IgD-negative memory B cell (primary cell): ENCODE data around the gene AGTRAP. TPM values are rescaled to one million over a fixed set of nuclear protein-coding genes. Genes with fewer than 3 reads are reported as not detected.

ENCODE experiments used
- H3K27ac Mint-ChIP-seq, 3 donors: one replicate each; pipeline ENCODE4 v1.8.0; 2020 to 2022; ENCODE audit warnings: mild to moderate bottlenecking in 3 of 3, mixed read lengths in 3 of 3, moderate library complexity in 1 of 3
- H3K27me3 Mint-ChIP-seq: one replicate; pipeline ENCODE4 v1.8.0; 2021; ENCODE audit warnings: mixed read lengths
- H3K36me3 Mint-ChIP-seq: one replicate; pipeline ENCODE4 v1.8.0; 2020; ENCODE audit warnings: mild to moderate bottlenecking, mixed read lengths
- H3K4me1 Mint-ChIP-seq, 3 donors: one replicate each; pipeline ENCODE4 v1.8.0; 2020 to 2022; ENCODE audit warnings: mixed read lengths in 3 of 3, mild to moderate bottlenecking in 1 of 3
- H3K4me3 Mint-ChIP-seq, 4 donors: one replicate each; pipeline ENCODE4 v1.8.0; 2020 to 2022; ENCODE audit warnings: mild to moderate bottlenecking in 4 of 4, mixed read lengths in 4 of 4, moderate library complexity in 3 of 4
- H3K9me3 Mint-ChIP-seq, 3 donors: one replicate each; pipeline ENCODE4 v1.8.0; 2020 to 2021; ENCODE audit warnings: mixed read lengths in 3 of 3, mild to moderate bottlenecking in 1 of 3
- polyA plus RNA-seq: library from polyadenylated mRNA; unstranded; fragments of 300-500 nt; fragmentation: Illumina TruSeq; gene quantifications from one replicate; pipeline ENCODE4 v1.2.3, GENCODE V29; 2021

Gene AGTRAP
- polyA plus RNA-seq, 1 donor from 2014 or later = 52.6 TPM

DNA sequence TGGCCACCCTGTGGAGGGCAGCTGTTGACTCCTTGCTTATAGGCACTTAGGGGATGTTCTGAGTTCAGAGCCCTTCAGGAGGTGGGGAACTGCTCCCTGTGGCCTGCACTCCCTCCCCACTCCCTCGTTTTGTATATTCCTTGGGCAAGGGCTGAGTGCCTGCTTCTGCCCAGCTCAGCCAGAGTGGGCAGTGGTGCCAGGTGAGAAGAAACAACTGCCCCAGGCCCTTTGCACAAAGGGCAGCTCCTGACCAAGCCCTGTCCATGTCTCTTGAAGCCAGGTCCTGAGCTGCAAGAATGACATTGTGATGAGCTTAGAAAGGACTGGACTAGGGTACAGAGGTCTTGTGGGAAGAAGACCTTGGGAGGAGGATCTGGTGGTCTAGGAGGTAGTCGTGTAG lies 2.2 kb downstream of the AGTRAP start:
- H3K27ac Mint-ChIP-seq = peak overlapping the region in 2 of 3 donors; percentile 9 to 57
- peak overlapping the region in 2 of 4 donors; percentile 97 to 99 for H3K4me3 Mint-ChIP-seq
- H3K27me3 Mint-ChIP-seq = no peaks in the 10 kb centered on the region
- peaks cover 2% of the 10 kb centered on the region for H3K36me3 Mint-ChIP-seq
- peaks cover 19 to 37% (median 31%) of the 10 kb centered on the region in 3 donors for H3K4me1 Mint-ChIP-seq
- no peaks in the 10 kb centered on the region for H3K9me3 Mint-ChIP-seq

DNA sequence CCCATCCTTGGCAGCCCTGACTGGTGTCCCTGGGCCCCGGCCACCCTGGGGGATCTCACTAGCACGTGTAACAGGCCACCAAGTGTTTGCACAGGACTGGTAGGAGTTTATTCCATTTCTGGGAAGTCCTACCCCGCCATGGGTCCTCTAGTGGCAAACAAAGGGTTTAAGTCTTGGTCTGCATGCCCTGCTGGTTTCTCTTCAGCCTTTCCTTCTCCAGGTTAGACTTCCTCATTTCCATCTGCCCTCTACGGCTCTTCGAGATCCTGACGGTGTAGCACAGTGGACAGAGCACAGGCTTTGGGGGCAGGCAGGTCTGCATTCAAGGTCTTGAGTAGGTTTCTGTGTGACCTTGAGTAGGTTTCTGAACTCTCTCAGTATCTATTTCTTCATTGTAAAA lies 2.8 kb downstream of the AGTRAP start:
- peak overlapping the region in 2 of 4 donors; percentile 65 to 99 for H3K4me3 Mint-ChIP-seq
- H3K27ac Mint-ChIP-seq = peak overlapping the region in 1 of 3 donors; percentile 82
- peaks cover 19 to 37% (median 31%) of the 10 kb centered on the region in 3 donors for H3K4me1 Mint-ChIP-seq
- H3K27me3 Mint-ChIP-seq = no peaks in the 10 kb centered on the region
- no peaks in the 10 kb centered on the region for H3K9me3 Mint-ChIP-seq
- H3K36me3 Mint-ChIP-seq = peaks cover 2% of the 10 kb centered on the region

DNA sequence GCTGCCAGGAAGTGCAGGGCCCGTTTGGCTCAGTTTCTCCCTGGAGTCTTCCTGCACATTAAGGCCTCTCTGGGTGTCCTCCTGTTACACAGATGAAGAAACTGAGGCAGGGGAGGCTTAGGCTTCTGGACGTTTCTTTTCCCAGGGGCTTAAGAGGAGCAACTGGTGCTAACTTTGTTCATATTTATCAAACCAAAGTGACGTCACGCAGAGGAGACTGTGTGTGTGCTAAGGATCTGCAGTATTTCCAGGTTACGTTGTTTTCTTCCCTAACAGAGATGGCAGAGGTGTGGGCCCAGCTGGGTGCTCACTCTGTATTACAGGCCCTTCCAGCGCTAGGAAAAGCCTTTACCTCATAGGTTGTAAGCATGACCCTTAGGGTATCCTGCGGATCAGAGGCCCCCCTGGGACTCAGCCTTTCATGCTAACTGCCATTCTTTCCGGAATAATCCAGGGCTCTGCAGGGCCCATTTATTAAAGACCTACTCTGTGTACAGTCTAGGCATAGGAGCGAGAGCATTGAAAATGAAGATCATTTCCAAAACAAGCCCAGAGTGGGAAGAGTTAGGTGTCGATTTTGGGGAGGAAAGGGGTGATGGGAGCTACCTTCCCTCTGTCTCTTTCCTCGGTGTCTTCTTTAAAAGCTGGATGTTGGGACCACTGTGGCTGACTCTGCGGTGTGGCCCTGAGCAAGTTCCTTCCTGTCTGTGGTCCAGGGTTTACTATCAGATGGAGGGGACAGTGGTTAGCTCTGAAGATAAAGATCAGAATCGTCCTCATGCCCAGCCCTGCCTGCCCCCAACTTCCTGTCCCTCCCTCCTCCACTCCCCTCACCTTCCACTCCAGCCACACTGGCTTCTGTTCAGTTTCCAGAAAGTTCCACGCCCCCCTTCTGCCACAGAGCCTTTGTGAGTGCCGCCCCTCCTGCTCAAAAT lies 4.6 kb downstream of the AGTRAP start:
- Mint-ChIP-seq H3K9me3 (no peaks in the 10 kb centered on the region), H3K4me3 (peak overlapping the region in 3 of 4 donors; percentile 23 to 76 (median 63)), H3K27ac (no peak overlapping the region), H3K36me3 (peaks cover 2% of the 10 kb centered on the region), H3K27me3 (no peaks in the 10 kb centered on the region), H3K4me1 (peaks cover 16 to 37% (median 28%) of the 10 kb centered on the region in 3 donors)

- Mint-ChIP-seq H3K4me1 (peaks cover 16 to 41% (median 28%) of the 10 kb centered on the region in 3 donors), H3K36me3 (peaks cover 2% of the 10 kb centered on the region), H3K4me3 (peak overlapping the region in 1 of 4 donors; percentile 41), H3K27ac (no peak overlapping the region), H3K27me3 (no peaks in the 10 kb centered on the region), H3K9me3 (no peaks in the 10 kb centered on the region)
Observed at GRCh38 chr1:11741482-11741881, 5.5 kb downstream of the AGTRAP start.

GRCh38 chr1:11741919-11742558 lies 6.1 kb downstream of the AGTRAP start:
- Mint-ChIP-seq H3K4me1 (peaks cover 16 to 40% (median 28%) of the 10 kb centered on the region in 3 donors), H3K4me3 (peak overlapping the region in 1 of 4 donors; percentile 71), H3K36me3 (peaks cover 4% of the 10 kb centered on the region), H3K27me3 (no peaks in the 10 kb centered on the region), H3K9me3 (no peaks in the 10 kb centered on the region), H3K27ac (peak overlapping the region in 1 of 3 donors; percentile 63)

DNA sequence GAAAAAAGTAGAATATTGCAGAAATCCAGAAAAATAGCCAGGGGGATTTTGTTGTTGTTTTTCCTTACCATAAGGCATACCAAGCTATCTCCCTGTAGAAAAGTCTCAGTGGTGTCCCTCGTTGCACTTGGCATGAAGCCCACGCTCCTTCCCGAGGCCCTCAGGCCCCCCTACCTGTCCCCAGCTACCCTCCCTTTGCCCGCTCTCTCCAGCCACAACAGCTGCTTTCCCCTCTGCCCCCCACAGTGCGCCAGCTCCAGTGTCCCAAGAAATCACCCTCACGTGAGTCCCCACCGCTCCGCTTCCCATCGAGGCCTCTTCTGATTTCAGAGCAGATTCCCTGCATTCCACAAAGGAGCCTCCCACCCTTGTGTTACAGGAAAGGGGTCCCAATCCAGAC lies 8.4 kb downstream of the AGTRAP start:
- no peaks in the 10 kb centered on the region for H3K9me3 Mint-ChIP-seq
- H3K27me3 Mint-ChIP-seq = no peaks in the 10 kb centered on the region
- peaks cover 16 to 28% (median 21%) of the 10 kb centered on the region in 3 donors for H3K4me1 Mint-ChIP-seq
- no peak overlapping the region for H3K4me3 Mint-ChIP-seq
- H3K36me3 Mint-ChIP-seq = peaks cover 4% of the 10 kb centered on the region
- H3K27ac Mint-ChIP-seq = no peak overlapping the region

GRCh38 chr1:11746092-11746491 lies 10.2 kb downstream of the AGTRAP start:
- Mint-ChIP-seq H3K9me3 (no peaks in the 10 kb centered on the region), H3K4me1 (peaks cover 8 to 17% (median 11%) of the 10 kb centered on the region in 3 donors), H3K27ac (no peak overlapping the region), H3K36me3 (peaks cover 4% of the 10 kb centered on the region), H3K4me3 (no peak overlapping the region), H3K27me3 (no peaks in the 10 kb centered on the region)

DNA sequence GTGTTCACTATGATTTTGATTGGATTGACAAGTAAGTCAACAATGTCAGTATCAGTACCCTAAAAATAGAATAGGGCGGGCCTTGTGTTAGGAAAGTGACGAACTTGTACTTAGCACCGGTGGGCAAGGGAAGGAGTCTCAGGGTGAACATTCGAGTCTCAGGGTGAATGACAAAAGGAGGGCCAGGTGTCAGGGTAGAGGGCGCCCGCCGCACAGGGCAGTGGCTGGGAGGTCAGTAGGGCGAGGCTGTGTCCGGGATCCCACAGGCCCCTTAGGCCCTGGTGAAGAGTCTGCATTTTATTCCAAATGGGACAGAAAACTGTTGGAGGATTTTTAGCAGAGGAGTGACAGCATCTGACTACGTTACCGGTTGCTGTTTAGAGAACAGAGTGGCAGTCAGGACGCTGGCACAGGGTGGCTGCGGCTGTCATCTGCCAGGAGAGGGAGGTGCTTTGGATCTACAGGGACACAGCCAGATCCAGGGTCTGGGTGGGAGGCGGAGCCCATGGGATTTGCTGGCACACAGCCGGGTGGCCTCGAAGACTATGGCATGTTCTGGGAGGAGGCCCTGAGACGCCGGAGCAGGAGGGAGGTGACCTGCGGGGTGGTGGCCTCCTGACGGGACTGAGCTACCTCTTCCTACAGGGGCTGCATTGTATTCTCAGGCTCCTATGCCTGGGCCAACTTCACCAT lies 11.0 kb downstream of the AGTRAP start:
- H3K27me3 Mint-ChIP-seq = no peaks in the 10 kb centered on the region
- H3K36me3 Mint-ChIP-seq = peaks cover 2% of the 10 kb centered on the region
- H3K4me3 Mint-ChIP-seq = peak overlapping the region in 1 of 4 donors; percentile 43
- H3K4me1 Mint-ChIP-seq = peaks cover 6 to 17% (median 9%) of the 10 kb centered on the region in 3 donors
- H3K9me3 Mint-ChIP-seq = no peaks in the 10 kb centered on the region
- H3K27ac Mint-ChIP-seq = no peak overlapping the region

- no peaks in the 10 kb centered on the region for H3K9me3 Mint-ChIP-seq
Observed at GRCh38 chr1:11748294-11749202, 12.6 kb downstream of the AGTRAP start.

GRCh38 chr1:11749203-11749689 lies 13.3 kb downstream of the AGTRAP start:
- H3K4me1 Mint-ChIP-seq = peaks cover 4 to 12% (median 6%) of the 10 kb centered on the region in 3 donors
- H3K9me3 Mint-ChIP-seq = no peaks in the 10 kb centered on the region
- H3K27ac Mint-ChIP-seq = no peak overlapping the region
- H3K4me3 Mint-ChIP-seq = no peak overlapping the region
- H3K27me3 Mint-ChIP-seq = peaks cover 2% of the 10 kb centered on the region
- H3K36me3 Mint-ChIP-seq = peaks cover 2% of the 10 kb centered on the region

More at GRCh38 chr1:11748294-11749202, 12.6 kb downstream of the AGTRAP start:
- Mint-ChIP-seq H3K27ac (no peak overlapping the region), H3K4me1 (peaks cover 4 to 12% (median 6%) of the 10 kb centered on the region in 3 donors), H3K27me3 (peaks cover 2% of the 10 kb centered on the region), H3K4me3 (no peak overlapping the region), H3K36me3 (peaks cover 2% of the 10 kb centered on the region)

DNA sequence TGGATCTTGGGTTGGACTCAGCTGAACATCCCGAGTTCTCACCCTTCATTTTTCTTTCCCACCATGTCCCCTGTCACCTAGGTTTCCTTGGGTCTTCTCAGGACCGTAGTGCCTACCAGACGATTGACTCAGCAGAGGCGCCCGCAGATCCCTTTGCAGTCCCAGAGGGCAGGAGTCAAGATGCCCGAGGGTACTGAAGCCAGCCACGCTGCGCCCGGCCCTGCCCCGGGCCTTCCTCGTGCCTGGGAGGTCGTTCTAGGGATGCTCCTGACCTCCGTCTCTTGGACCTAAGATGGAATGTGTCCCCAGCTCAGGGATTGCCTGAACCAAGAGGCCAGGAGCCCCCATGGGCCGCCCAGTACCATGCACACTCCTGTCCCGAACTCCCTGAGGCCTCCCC lies 14.1 kb downstream of the AGTRAP start:
- H3K4me1 Mint-ChIP-seq = peaks cover 4 to 12% (median 6%) of the 10 kb centered on the region in 3 donors
- H3K4me3 Mint-ChIP-seq = no peak overlapping the region
- H3K27me3 Mint-ChIP-seq = peaks cover 2% of the 10 kb centered on the region
- H3K36me3 Mint-ChIP-seq = peaks cover 2% of the 10 kb centered on the region
- H3K9me3 Mint-ChIP-seq = no peaks in the 10 kb centered on the region
- no peak overlapping the region for H3K27ac Mint-ChIP-seq

DNA sequence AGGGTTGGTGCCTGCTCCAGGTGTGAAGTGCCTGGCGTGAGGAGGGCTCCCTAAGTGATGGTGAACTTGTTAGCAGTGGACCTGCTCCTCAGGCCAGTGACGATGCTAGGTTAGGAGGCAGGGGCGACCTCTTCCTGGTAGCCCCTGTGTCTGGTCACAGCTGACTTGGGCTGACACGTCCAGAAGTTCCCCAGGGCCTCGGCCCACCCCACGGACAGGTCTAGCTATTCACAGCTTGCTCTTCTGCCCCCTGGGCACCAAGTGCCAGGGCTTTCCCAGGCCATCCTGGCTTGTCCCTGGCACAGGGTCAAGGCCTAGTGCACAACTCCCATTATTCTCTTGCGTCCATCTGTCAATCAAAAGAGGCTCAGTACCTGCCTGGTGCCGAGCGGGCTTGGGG lies 15.2 kb downstream of the AGTRAP start:
- Mint-ChIP-seq H3K4me1 (peaks cover 4 to 8% (median 6%) of the 10 kb centered on the region in 3 donors), H3K27ac (no peak overlapping the region), H3K36me3 (peaks cover 2% of the 10 kb centered on the region), H3K27me3 (peaks cover 3% of the 10 kb centered on the region), H3K9me3 (no peaks in the 10 kb centered on the region), H3K4me3 (peak overlapping the region in 1 of 4 donors; percentile 63)

DNA sequence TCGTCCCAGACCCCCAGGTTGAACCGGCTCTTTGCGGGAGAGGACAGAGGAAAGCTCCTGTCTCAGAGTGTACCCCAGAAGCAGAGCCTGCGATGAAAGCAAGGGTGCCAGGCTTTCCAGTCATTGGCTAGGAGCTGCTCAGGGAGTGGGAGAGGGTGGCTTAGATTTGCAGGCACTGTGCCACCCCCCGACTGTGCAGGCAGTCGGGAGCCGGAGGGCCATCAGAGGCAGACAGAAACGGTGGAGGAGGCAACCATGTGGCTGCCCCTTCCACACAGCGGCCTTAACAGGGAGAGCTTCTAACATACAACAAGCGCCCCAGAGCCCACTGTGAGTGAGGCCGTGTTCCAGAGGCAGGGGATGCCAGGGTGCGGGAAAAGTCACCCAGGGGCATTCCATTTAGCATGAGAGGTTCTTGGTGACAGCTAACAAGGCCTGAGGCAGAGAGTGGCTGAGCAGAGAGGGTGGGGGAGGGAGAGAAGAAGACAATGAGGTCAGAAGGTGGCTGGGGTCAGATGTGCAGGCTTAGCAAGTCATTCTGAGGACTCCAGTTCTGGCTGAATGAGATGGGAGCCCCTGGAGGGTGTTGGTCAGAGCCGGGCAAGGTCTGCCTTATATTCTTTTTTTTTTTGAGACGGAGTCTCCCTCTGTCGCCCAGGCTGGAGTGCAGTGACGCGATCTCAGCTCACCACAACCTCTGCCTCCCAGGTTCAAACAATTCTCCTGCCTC lies 16.6 kb downstream of the AGTRAP start:
- no peaks in the 10 kb centered on the region for H3K9me3 Mint-ChIP-seq
- H3K27ac Mint-ChIP-seq = peak overlapping the region in 1 of 3 donors; percentile 77
- no peak overlapping the region for H3K4me3 Mint-ChIP-seq
- H3K36me3 Mint-ChIP-seq = no peaks in the 10 kb centered on the region
- H3K27me3 Mint-ChIP-seq = peaks cover 9% of the 10 kb centered on the region
- H3K4me1 Mint-ChIP-seq = peaks cover 0 to 3% (median 3%) of the 10 kb centered on the region in 3 donors
